Transverse colon (tissue), 4 donors: Measurements from ENCODE around the gene SMOC1. TPM values are rescaled to one million over a fixed set of nuclear protein-coding genes. Genes with fewer than 3 reads are reported as not detected.

Source experiments
- DNase-seq: peaks from one replicate; pipeline ENCODE4 v3.0.0-alpha.2; 2019
- H3K27ac ChIP-seq, 4 donors: fragments of 200-600 bp; sonication (generic); 2 replicates each; pipeline ENCODE4 v1.5.1; 2016 to 2018; ENCODE audit warnings: inconsistent platforms in 4 of 4
- H3K27me3 ChIP-seq: fragments of 200-600 bp; sonication (generic); 2 replicates; pipeline ENCODE4 v1.5.1; 2017; ENCODE audit warnings: inconsistent platforms
- H3K36me3 ChIP-seq, 4 donors: fragments of 200-600 bp; sonication (generic); 2 replicates each; pipeline ENCODE4 v1.5.1; 2017 to 2019; ENCODE audit warnings: inconsistent platforms in 4 of 4
- H3K4me1 ChIP-seq, 4 donors: fragments of 200-600 bp; sonication (generic); 2 replicates each; pipeline ENCODE4 v1.5.1; 2017 to 2020; ENCODE audit warnings: inconsistent platforms in 4 of 4
- H3K4me3 ChIP-seq, 4 donors: fragments of 200-600 bp; sonication (generic); 1 replicate in 1 of 4; 2 replicates in 3 of 4; pipeline versions ENCODE4 v1.5.1 to v1.6.1; 2017 to 2019; ENCODE audit warnings: inconsistent platforms in 4 of 4
- H3K9me3 ChIP-seq, 2 donors: fragments of 200-600 bp; sonication (generic); 2 replicates each; pipeline ENCODE4 v1.5.1; 2017 to 2019; ENCODE audit warnings: inconsistent platforms in 2 of 2
- CTCF ChIP-seq, 5 experiments: fragments of 200-600 bp in 3 of 5; fragments of 450-650 bp in 2 of 5; sonication (generic) in 3 of 5; IDR thresholded peaks; 1 replicate in 2 of 5; 2 replicates in 3 of 5; pipeline ENCODE4 v1.5.1; 2016 to 2017; ENCODE audit warnings: antibody characterized with exemption in 5 of 5, inconsistent platforms in 3 of 5, mild to moderate bottlenecking in 2 of 5, moderate library complexity in 1 of 5
- EP300 ChIP-seq: sonication (generic); formaldehyde crosslinking; IDR thresholded peaks from one replicate; pipeline ENCODE4 v1.6.1; 2017; ENCODE audit warnings: antibody characterized with exemption, low read depth
- POLR2A ChIP-seq: fragments of 450-650 bp; IDR thresholded peaks from one replicate; pipeline ENCODE4 v1.6.1; 2016; ENCODE audit warnings: antibody characterized with exemption, mild to moderate bottlenecking, moderate library complexity
- POLR2AphosphoS5 ChIP-seq, 3 donors: sonication (generic); formaldehyde crosslinking; IDR thresholded peaks; one replicate each; pipeline ENCODE4 v1.6.1; 2016; ENCODE audit warnings: antibody characterized with exemption in 3 of 3
- WGBS, 2 donors: methylation state at CpG; one replicate each; pipeline ENCODE4 v1.1.5; 2018; ENCODE audit warnings: low coverage in 1 of 2; 5-methylcytosine and 5-hydroxymethylcytosine counted together
- in situ Hi-C, 4 donors: fragments of 200-750 bp; cut with MboI; loops; one replicate each; pipeline versions ENCODE4 v1.15.0 to v1.15.1; 2017; ENCODE audit warnings: low sequenced_read_pairs in 3 of 4, low pct_ligation_motif_present in 1 of 4, low pct_unique_long_range_greater_than_20kb in 1 of 4
- intact Hi-C: fragments of 100-400 bp; cut with DNase I; formaldehyde crosslinking; loops from one replicate; pipeline ENCODE4 v1.15.1; 2023; ENCODE audit warnings: low total_unique reads
- total RNA-seq, 4 donors: library from RNA; depleted of rRNA; stranded (reverse); fragments of >200 nt; gene quantifications; one replicate each; pipeline ENCODE4 v1.1.0, GENCODE V29; 2016

SMOC1 gene
- total RNA-seq, 4 donors from 2014 or later, result 0.82 to 1.3 TPM; not detected in 2

GRCh38 chr14:70008284-70009262 is 129.4 kb downstream of the SMOC1 start:
- TF ChIP-seq POLR2AphosphoS5 (IDR thresholded peaks at IDR 0.05) (no peak), EP300 (no peak), POLR2A (no peak), CTCF (IDR thresholded peaks at IDR 0.05) (no peak)
- peak overlapping the region in 1 of 4 donors; percentile 16 for H3K27ac ChIP-seq

GRCh38 chr14:70009961-70010360 is 130.7 kb downstream of the SMOC1 start:
- Histone ChIP-seq H3K9me3 (no peaks in the 10 kb centered on the region), H3K27me3 (no peaks in the 10 kb centered on the region), H3K4me3 (no peak overlapping the region), H3K36me3 (no peaks in the 10 kb centered on the region), H3K27ac (no peak overlapping the region), H3K4me1 (peaks cover 0 to 15% (median 0%) of the 10 kb centered on the region in 4 donors)
- no peak for TF ChIP-seq POLR2A
- no peak for TF ChIP-seq EP300
- TF ChIP-seq POLR2AphosphoS5 (IDR thresholded peaks at IDR 0.05), result no peak
- TF ChIP-seq CTCF (IDR thresholded peaks at IDR 0.05), result no peak
- intact Hi-C loops, result no loop called here
- in situ Hi-C loops, result loop anchor here (25.0 kb wide), 1 partner anchor 423 kb away; no protein-coding TSS in a partner anchor
- 81 to 100% methylated on average over 3 to 8 of the region's 8 CpGs for WGBS, 2 donors
- DNase-seq, result no peak

More at GRCh38 chr14:70008284-70009262, 129.4 kb downstream of the SMOC1 start:
- DNase-seq, result no peak
- Histone ChIP-seq H3K9me3 (no peaks in the 10 kb centered on the region), H3K36me3 (no peaks in the 10 kb centered on the region), H3K4me3 (no peak overlapping the region), H3K4me1 (peaks cover 0 to 15% (median 0%) of the 10 kb centered on the region in 4 donors), H3K27me3 (no peaks in the 10 kb centered on the region)
- WGBS, 2 donors, result 51 to 59% methylated on average over 5 to 6 of the region's 6 CpGs
- intact Hi-C loops, result no loop called here
- in situ Hi-C loops, result loop anchor here (25.0 kb wide), 1 partner anchor 421 kb away; no protein-coding TSS in a partner anchor

GRCh38 chr14:70011098-70011497 is 131.9 kb downstream of the SMOC1 start:
- no peaks in the 10 kb centered on the region for H3K36me3 ChIP-seq
- H3K9me3 ChIP-seq, result no peaks in the 10 kb centered on the region
- in situ Hi-C loops, result loop anchor here (25.0 kb wide), 1 partner anchor 424 kb away; no protein-coding TSS in a partner anchor
- peaks cover 0 to 7% (median 0%) of the 10 kb centered on the region in 4 donors for H3K4me1 ChIP-seq
- whole genome bisulfite sequencing, 2 donors, result 75 to 95% methylated on average over 2 to 6 of the region's 6 CpGs
- no peak overlapping the region for H3K27ac ChIP-seq
- intact Hi-C loops, result no loop called here
- H3K27me3 ChIP-seq, result no peaks in the 10 kb centered on the region
- TF ChIP-seq CTCF (IDR thresholded peaks at IDR 0.05) (no peak), POLR2AphosphoS5 (IDR thresholded peaks at IDR 0.05) (no peak), EP300 (no peak), POLR2A (no peak)
- DNase-seq, result no peak
- no peak overlapping the region for H3K4me3 ChIP-seq

GRCh38 chr14:70011708-70012107 is 132.5 kb downstream of the SMOC1 start:
- in situ Hi-C loops, result loop anchor here (25.0 kb wide), 1 partner anchor 424 kb away; no protein-coding TSS in a partner anchor
- intact Hi-C loops, result no loop called here
- H3K27ac ChIP-seq, result no peak overlapping the region
- H3K36me3 ChIP-seq, result no peaks in the 10 kb centered on the region
- no peaks in the 10 kb centered on the region for H3K9me3 ChIP-seq
- TF ChIP-seq POLR2A, result no peak
- TF ChIP-seq CTCF (IDR thresholded peaks at IDR 0.05), result no peak
- no peak for TF ChIP-seq EP300
- TF ChIP-seq POLR2AphosphoS5 (IDR thresholded peaks at IDR 0.05), result no peak
- 89 to 90% methylated on average over 2 to 7 of the region's 7 CpGs for WGBS, 2 donors
- DNase-seq, result no peak
- peaks cover 0 to 7% (median 0%) of the 10 kb centered on the region in 4 donors for H3K4me1 ChIP-seq
- no peaks in the 10 kb centered on the region for H3K27me3 ChIP-seq
- H3K4me3 ChIP-seq, result no peak overlapping the region
